Measurements from ENCODE around the gene TSPAN5. TPM values are rescaled to one million over a fixed set of nuclear protein-coding genes. Genes with fewer than 3 reads are reported as not detected.

TSPAN5 gene
- total RNA-seq, 1 experiment from 2014 or later: 12.4 TPM

DNA sequence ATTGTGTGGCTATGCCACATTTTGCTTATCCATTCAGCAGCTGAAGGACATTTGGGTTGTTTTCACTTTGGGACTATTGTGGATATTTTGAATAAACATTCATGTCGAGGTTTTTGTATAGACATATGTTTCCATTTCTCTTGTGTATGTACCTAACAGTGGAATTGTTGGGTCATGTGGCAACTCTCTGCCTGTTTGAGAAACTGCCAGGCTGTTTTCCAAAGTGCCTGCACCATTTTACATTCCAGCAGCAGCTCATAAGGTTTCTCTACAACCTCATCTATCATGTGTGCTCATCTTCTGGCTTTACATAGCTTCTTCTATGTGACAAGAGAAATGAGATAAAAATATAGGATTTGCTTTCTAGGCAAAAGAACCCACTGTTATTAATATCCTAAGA is 29.5 kb upstream of the TSPAN5 start:
- ChIA-PET CTCF (no interaction called here), POLR2A (ENCODE audit: unreplicated experiment) (no interaction called here)
- H3K79me2 ChIP-seq (ENCODE audit: low read depth): no peaks in the 10 kb centered on the region
- intact Hi-C loops (cut with micrococcal nuclease; ENCODE audit: unreplicated experiment): no loop called here
- TF ChIP-seq, protein P1, sequence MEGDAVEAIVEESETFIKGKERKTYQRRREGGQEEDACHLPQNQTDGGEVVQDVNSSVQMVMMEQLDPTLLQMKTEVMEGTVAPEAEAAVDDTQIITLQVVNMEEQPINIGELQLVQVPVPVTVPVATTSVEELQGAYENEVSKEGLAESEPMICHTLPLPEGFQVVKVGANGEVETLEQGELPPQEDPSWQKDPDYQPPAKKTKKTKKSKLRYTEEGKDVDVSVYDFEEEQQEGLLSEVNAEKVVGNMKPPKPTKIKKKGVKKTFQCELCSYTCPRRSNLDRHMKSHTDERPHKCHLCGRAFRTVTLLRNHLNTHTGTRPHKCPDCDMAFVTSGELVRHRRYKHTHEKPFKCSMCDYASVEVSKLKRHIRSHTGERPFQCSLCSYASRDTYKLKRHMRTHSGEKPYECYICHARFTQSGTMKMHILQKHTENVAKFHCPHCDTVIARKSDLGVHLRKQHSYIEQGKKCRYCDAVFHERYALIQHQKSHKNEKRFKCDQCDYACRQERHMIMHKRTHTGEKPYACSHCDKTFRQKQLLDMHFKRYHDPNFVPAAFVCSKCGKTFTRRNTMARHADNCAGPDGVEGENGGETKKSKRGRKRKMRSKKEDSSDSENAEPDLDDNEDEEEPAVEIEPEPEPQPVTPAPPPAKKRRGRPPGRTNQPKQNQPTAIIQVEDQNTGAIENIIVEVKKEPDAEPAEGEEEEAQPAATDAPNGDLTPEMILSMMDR (conservative IDR thresholded peaks at IDR 0.05): no peak
- TF ChIP-seq EZH2 (IDR thresholded peaks at IDR 0.05; ENCODE audit: low read depth): no peak
- H3K36me3 ChIP-seq (ENCODE audit: low read depth): no peaks in the 10 kb centered on the region
- no peaks in the 10 kb centered on the region for H3K27me3 ChIP-seq (ENCODE audit: insufficient read depth, low read depth)
- peaks cover 29% of the 10 kb centered on the region for H3K4me1 ChIP-seq (replicated peaks; ENCODE audit: insufficient read depth)
- no TSS peak for BruUV-seq (replicated peaks)
- H3F3A ChIP-seq (ENCODE audit: insufficient read depth, low read depth): peaks cover 14% of the 10 kb centered on the region
- peak overlapping the region; percentile 14 for H3K4me2 ChIP-seq
- H2AFZ ChIP-seq: no peak overlapping the region
- DNase-seq: no peak
- no peaks in the 10 kb centered on the region for H3K9me3 ChIP-seq (ENCODE audit: insufficient read depth, low read depth)
- no peaks in the 10 kb centered on the region for H3K9me2 ChIP-seq (ENCODE audit: insufficient read depth)
- H4K20me1 ChIP-seq (ENCODE audit: insufficient read depth): no peaks in the 10 kb centered on the region
- H3K27ac ChIP-seq: peak overlapping the region; percentile 58
- H3K4me3 ChIP-seq: no peak overlapping the region

DNA sequence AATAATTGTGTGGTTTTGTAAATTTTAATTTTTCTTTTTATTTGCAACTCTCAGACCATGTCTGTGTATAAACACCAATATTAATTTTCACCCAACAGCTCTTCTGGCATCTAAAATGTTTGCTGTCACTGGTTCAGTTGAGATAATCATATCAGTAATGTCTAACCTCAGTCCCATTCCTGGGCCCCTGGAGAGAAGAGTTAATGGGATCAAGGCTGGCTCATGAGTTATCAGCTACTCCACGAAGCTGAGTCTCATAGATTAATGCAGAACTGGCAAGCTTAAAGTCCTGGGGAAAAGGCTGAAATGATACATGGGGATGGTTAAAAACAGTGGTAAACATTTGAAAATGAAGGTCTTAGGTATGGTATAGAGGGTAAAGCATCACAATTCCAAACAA is 28.4 kb upstream of the TSPAN5 start:
- no peaks in the 10 kb centered on the region for H3K36me3 ChIP-seq (ENCODE audit: low read depth)
- H2AFZ ChIP-seq: no peak overlapping the region
- DNase-seq: no peak
- H3K4me1 ChIP-seq (replicated peaks; ENCODE audit: insufficient read depth): peaks cover 36% of the 10 kb centered on the region
- H3F3A ChIP-seq (ENCODE audit: insufficient read depth, low read depth): peaks cover 14% of the 10 kb centered on the region
- no peak overlapping the region for H3K27ac ChIP-seq
- H3K4me2 ChIP-seq: no peak overlapping the region
- no TSS peak for BruUV-seq (replicated peaks)
- no peaks in the 10 kb centered on the region for H3K79me2 ChIP-seq (ENCODE audit: low read depth)
- ChIA-PET CTCF (no interaction called here), POLR2A (ENCODE audit: unreplicated experiment) (no interaction called here)
- no peak overlapping the region for H3K4me3 ChIP-seq
- intact Hi-C loops (cut with micrococcal nuclease; ENCODE audit: unreplicated experiment): no loop called here
- no peaks in the 10 kb centered on the region for H4K20me1 ChIP-seq (ENCODE audit: insufficient read depth)
- no peaks in the 10 kb centered on the region for H3K9me3 ChIP-seq (ENCODE audit: insufficient read depth, low read depth)
- no peaks in the 10 kb centered on the region for H3K27me3 ChIP-seq (ENCODE audit: insufficient read depth, low read depth)
- no peaks in the 10 kb centered on the region for H3K9me2 ChIP-seq (ENCODE audit: insufficient read depth)
- no peak for TF ChIP-seq EZH2 (IDR thresholded peaks at IDR 0.05; ENCODE audit: low read depth)
- TF ChIP-seq, protein P1 (conservative IDR thresholded peaks at IDR 0.05): no peak

DNA sequence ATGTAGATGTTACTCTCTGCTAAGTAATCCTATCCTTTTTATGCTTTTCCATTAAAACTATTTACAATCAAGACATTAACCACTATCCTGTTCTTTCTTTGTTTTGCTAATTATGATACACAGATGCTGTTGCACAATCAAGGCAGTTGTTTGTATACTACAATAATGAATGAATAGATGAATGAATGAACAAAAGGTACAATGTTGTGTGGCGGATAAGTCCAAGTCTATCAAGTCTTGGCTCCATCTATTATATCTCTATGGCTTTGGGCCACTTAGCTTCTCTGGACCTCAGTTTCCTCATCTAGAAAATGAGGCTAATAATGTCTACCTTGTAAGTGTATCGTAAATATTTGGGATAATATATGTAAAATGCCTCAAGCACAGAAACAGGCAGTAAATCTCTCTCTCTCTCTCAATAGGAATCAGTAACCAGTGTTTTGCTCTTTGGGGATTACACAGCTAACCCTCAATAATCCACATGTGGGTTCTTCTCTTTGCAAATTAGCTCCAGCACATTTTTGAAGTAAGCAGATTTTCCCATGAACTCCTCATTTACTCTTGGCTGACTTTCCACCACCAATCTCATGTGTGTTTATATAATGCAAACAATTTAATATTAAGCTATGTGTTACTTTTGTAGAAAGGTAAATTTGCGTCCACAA is 27.8 kb upstream of the TSPAN5 start:
- DNase-seq: no peak
- Histone ChIP-seq H3K27me3 (ENCODE audit: insufficient read depth, low read depth) (no peaks in the 10 kb centered on the region), H3K27ac (no peak overlapping the region), H3K4me1 (replicated peaks; ENCODE audit: insufficient read depth) (peaks cover 36% of the 10 kb centered on the region), H3K9me3 (ENCODE audit: insufficient read depth, low read depth) (no peaks in the 10 kb centered on the region), H3K4me3 (no peak overlapping the region), H3K4me2 (no peak overlapping the region), H3F3A (ENCODE audit: insufficient read depth, low read depth) (peaks cover 14% of the 10 kb centered on the region), H2AFZ (no peak overlapping the region), H3K79me2 (ENCODE audit: low read depth) (no peaks in the 10 kb centered on the region), H4K20me1 (ENCODE audit: insufficient read depth) (no peaks in the 10 kb centered on the region), H3K36me3 (ENCODE audit: low read depth) (no peaks in the 10 kb centered on the region), H3K9me2 (ENCODE audit: insufficient read depth) (no peaks in the 10 kb centered on the region)
- BruUV-seq (replicated peaks): no TSS peak
- POLR2A ChIA-PET (ENCODE audit: unreplicated experiment): no interaction called here
- no peak for TF ChIP-seq EZH2 (IDR thresholded peaks at IDR 0.05; ENCODE audit: low read depth)
- CTCF ChIA-PET: no interaction called here
- intact Hi-C loops (cut with micrococcal nuclease; ENCODE audit: unreplicated experiment): no loop called here
